Globus pallidus (tissue), 1 donor: ENCODE data around the gene RTN4IP1.

Experiments
- DNase-seq: peaks from one replicate; pipeline ENCODE4 v3.0.0-alpha.2; 2015; ENCODE audit warnings: low spot score

RTN4IP1 gene

GRCh38 chr6:106546691-106547414, 82.4 kb downstream of the RTN4IP1 start:
- DNase-seq: no peak

GRCh38 chr6:106546261-106546690, 83.0 kb downstream of the RTN4IP1 start:
- no peak for DNase-seq

GRCh38 chr6:106540907-106541306, 88.4 kb downstream of the RTN4IP1 start:
- no peak for DNase-seq

GRCh38 chr6:106540432-106540831, 88.9 kb downstream of the RTN4IP1 start:
- DNase-seq: no peak

- DNase-seq: peak; percentile 16
These were observed 89.4 kb downstream of the RTN4IP1 start for GRCh38 chr6:106539936-106540335.

- DNase-seq: no peak
These were observed 91.2 kb downstream of the RTN4IP1 start for GRCh38 chr6:106538145-106538544.

- no peak for DNase-seq
These were observed 91.6 kb downstream of the RTN4IP1 start for GRCh38 chr6:106537662-106538061.

GRCh38 chr6:106536851-106537250, 92.4 kb downstream of the RTN4IP1 start:
- no peak for DNase-seq

GRCh38 chr6:106536357-106536756, 92.9 kb downstream of the RTN4IP1 start:
- DNase-seq: no peak

GRCh38 chr6:106535012-106535411, 94.3 kb downstream of the RTN4IP1 start:
- no peak for DNase-seq

GRCh38 chr6:106534564-106534982, 94.7 kb downstream of the RTN4IP1 start:
- DNase-seq: no peak

GRCh38 chr6:106534004-106534403, 95.3 kb downstream of the RTN4IP1 start:
- DNase-seq: no peak

GRCh38 chr6:106533054-106533453, 96.2 kb downstream of the RTN4IP1 start:
- DNase-seq: no peak

GRCh38 chr6:106530502-106530901, 98.8 kb downstream of the RTN4IP1 start:
- no peak for DNase-seq

GRCh38 chr6:106530026-106530425, 99.3 kb downstream of the RTN4IP1 start:
- no peak for DNase-seq

GRCh38 chr6:106529438-106529837, 99.9 kb downstream of the RTN4IP1 start:
- no peak for DNase-seq

- DNase-seq: no peak
These were observed 100.8 kb downstream of the RTN4IP1 start for GRCh38 chr6:106528521-106528920.

GRCh38 chr6:106527979-106528378, 101.3 kb downstream of the RTN4IP1 start:
- no peak for DNase-seq

- no peak for DNase-seq
These were observed 102.2 kb downstream of the RTN4IP1 start for GRCh38 chr6:106527117-106527516.

- DNase-seq: no peak
These were observed 103.4 kb downstream of the RTN4IP1 start for GRCh38 chr6:106525882-106526275.

GRCh38 chr6:106525107-106525881, 104.0 kb downstream of the RTN4IP1 start:
- DNase-seq: no peak

GRCh38 chr6:106522562-106523250, 106.6 kb downstream of the RTN4IP1 start:
- no peak for DNase-seq
